Keratinocyte (primary cell): ENCODE results near the gene CDX2. TPM values are rescaled to one million over a fixed set of nuclear protein-coding genes. Genes with fewer than 3 reads are reported as not detected.

Experiments used
- DNase-seq: peaks from one replicate; pipeline ENCODE4 v3.0.0-alpha.2; 2011; ENCODE audit warnings: low read depth, missing footprints, low spot score
- FAIRE-seq: peaks from 2 replicates; lab custom pipeline; 2011; peaks lifted over from hg19 to GRCh38; lab: Jason Lieb, UNC
- H2AFZ ChIP-seq: 2 replicates; pipeline ENCODE4 v1.6.0; 2012; ENCODE audit warnings: low read length, control low read depth, inconsistent platforms; ENCODE audit not compliant: control insufficient read depth
- H3K27ac ChIP-seq: 2 replicates; pipeline ENCODE4 v1.5.1; 2011; ENCODE audit warnings: low read length; ENCODE audit not compliant: control insufficient read depth, insufficient read depth
- H3K27me3 ChIP-seq: 3 replicates; pipeline ENCODE4 v1.6.0; 2011; ENCODE audit warnings: low read length; ENCODE audit not compliant: control insufficient read depth, insufficient read depth; ENCODE audit errors: extremely low read depth
- H3K36me3 ChIP-seq, 2 experiments: 2 replicates in 1 of 2; 3 replicates in 1 of 2; pipeline ENCODE4 v1.5.1; 2011; ENCODE audit warnings: low read length in 2 of 2, mild to moderate bottlenecking in 1 of 2; ENCODE audit not compliant: control insufficient read depth in 2 of 2, insufficient read depth in 2 of 2; ENCODE audit errors: extremely low read depth in 1 of 2
- H3K4me1 ChIP-seq: 3 replicates; pipeline ENCODE4 v1.5.1; 2011; ENCODE audit warnings: low read length; ENCODE audit not compliant: control insufficient read depth, insufficient read depth; ENCODE audit errors: extremely low read depth
- H3K4me2 ChIP-seq: 3 replicates; pipeline ENCODE4 v1.6.0; 2011; ENCODE audit warnings: low read depth, low read length; ENCODE audit not compliant: control insufficient read depth, insufficient read depth; ENCODE audit errors: extremely low read depth
- H3K4me3 ChIP-seq, 3 experiments: fragments of 200-600 bp in 1 of 3; sonication (generic) in 1 of 3; 2 replicates in 2 of 3; 3 replicates in 1 of 3; pipeline ENCODE4 v1.5.1; 2011 to 2016; ENCODE audit warnings: low read length in 3 of 3, mild to moderate bottlenecking in 3 of 3, control low read depth in 2 of 3, inconsistent platforms in 1 of 3, low read depth in 1 of 3, mixed read lengths in 1 of 3, mixed run types in 1 of 3, moderate library complexity in 1 of 3; ENCODE audit not compliant: control insufficient read depth in 2 of 3, insufficient read depth in 2 of 3; ENCODE audit errors: extremely low read depth in 1 of 3
- H3K79me2 ChIP-seq: 2 replicates; pipeline ENCODE4 v1.6.0; 2012; ENCODE audit warnings: low read length; ENCODE audit not compliant: control insufficient read depth, insufficient read depth
- H3K9ac ChIP-seq: 3 replicates; pipeline ENCODE4 v1.6.0; 2011; ENCODE audit warnings: low read length; ENCODE audit not compliant: control insufficient read depth, insufficient read depth; ENCODE audit errors: extremely low read depth
- H3K9me1 ChIP-seq: 3 replicates; pipeline ENCODE4 v1.6.0; 2011; ENCODE audit warnings: low read length; ENCODE audit not compliant: control insufficient read depth, insufficient read depth; ENCODE audit errors: extremely low read depth
- H3K9me3 ChIP-seq: 2 replicates; pipeline ENCODE4 v1.5.1; 2012; ENCODE audit warnings: low read depth, low read length; ENCODE audit not compliant: control insufficient read depth
- H4K20me1 ChIP-seq: 3 replicates; pipeline ENCODE4 v1.6.0; 2011; ENCODE audit warnings: low read length; ENCODE audit not compliant: control insufficient read depth, insufficient read depth; ENCODE audit errors: extremely low read depth
- CTCF ChIP-seq, 3 experiments: IDR thresholded peaks in 1 of 3; conservative IDR thresholded peaks in 1 of 3; optimal IDR thresholded peaks in 1 of 3; 2 replicates in 2 of 3; 3 replicates in 1 of 3; pipeline versions ENCODE3 to v1.5.1; 2011; ENCODE audit warnings: low read length in 3 of 3, mild to moderate bottlenecking in 3 of 3, moderate library complexity in 2 of 3, control low read depth in 1 of 3, inconsistent platforms in 1 of 3; ENCODE audit not compliant: insufficient read depth in 2 of 3; ENCODE audit errors: extremely low read depth in 1 of 3
- EZH2 ChIP-seq: IDR thresholded peaks from one replicate; pipeline ENCODE4 v1.6.1; 2012; ENCODE audit warnings: inconsistent platforms, mild to moderate bottlenecking, low read length, moderate library complexity
- dilution Hi-C: fragments of 300-500 bp; cut with MboI; formaldehyde crosslinking; loops from one replicate; pipeline ENCODE4 v1.7.0; 2020; ENCODE audit warnings: low sequenced_read_pairs; ENCODE audit not compliant: extremely low pct_ligation_motif_present
- polyA plus RNA-seq, 5 experiments: library from polyadenylated mRNA; depleted of rRNA in 3 of 5; stranded (reverse) in 3 of 5; stranded (forward) in 1 of 5; unstranded in 1 of 5; fragments of >200 nt; gene quantifications; 1 replicate in 1 of 5; 2 replicates in 3 of 5; 3 replicates in 1 of 5; pipeline versions ENCODE4 v1.2.1 to v1.2.3, GENCODE V29; 2011 to 2012; ENCODE audit warnings: missing spikeins in 2 of 5, low read depth in 1 of 5, low replicate concordance in 1 of 5
- small RNA-seq, 3 experiments: library from RNA; depleted of rRNA; stranded (forward); fragments of <200 nt; gene quantifications; one replicate each; pipeline ENCODE3, GENCODE V24; 2012; ENCODE audit warnings: low read depth in 3 of 3, low replicate concordance in 1 of 3; ENCODE audit not compliant: insufficient read length in 3 of 3

CDX2 gene
- polyA plus RNA-seq, 1 donor (not counting 4 experiments of a cell fraction or from before 2014, with no cell fraction given): not detected

- Histone ChIP-seq H3K79me2 (no peaks in the 10 kb centered on the region), H3K9me1 (no peaks in the 10 kb centered on the region), H3K9ac (no peak overlapping the region), H3K4me1 (no peaks in the 10 kb centered on the region), H3K36me3 (no peaks in the 10 kb centered on the region), H3K27me3 (peaks cover 25% of the 10 kb centered on the region), H3K4me2 (no peak overlapping the region), H4K20me1 (no peaks in the 10 kb centered on the region), H3K4me3 (no peak overlapping the region), H2AFZ (no peak overlapping the region), H3K9me3 (no peaks in the 10 kb centered on the region), H3K27ac (no peak overlapping the region)
- no peak for DNase-seq
- dilution Hi-C loops: no loop called here
- TF ChIP-seq CTCF (optimal IDR thresholded peaks at IDR 0.05 in 1 of 3, IDR thresholded peaks at IDR 0.05 in 1 of 3, conservative IDR thresholded peaks at IDR 0.05 in 1 of 3; ENCODE audit: extremely low read depth in 1 of 3, insufficient read depth in 2 of 3, low read length in 3 of 3) (no peak), EZH2 (no peak)
- FAIRE-seq: no peak
Measured at GRCh38 chr13:27911521-27911920, 57.6 kb downstream of the CDX2 start.

Small RNAs within 50 kb of the gene (small RNA-seq; reads per million reads assigned to genes)
- gene ATP5F1EP2 (0 to 0.33 (median 0) reads per million in 3 experiments), gene RN7SL272P (0 to 0.67 (median 0) reads per million in 3 experiments)

Other genes starting within 250 kb of the CDX2 start
- not detected in 3 replicates for gene GSX1, start 176.8 kb downstream of the CDX2 start, polyA plus RNA-seq
- not detected in 3 replicates for gene PDX1, start 49.3 kb downstream of the CDX2 start, polyA plus RNA-seq
- not detected in 3 replicates for gene URAD, start 19.4 kb upstream of the CDX2 start, polyA plus RNA-seq
- not detected in 3 replicates for gene FLT3, start 131.3 kb upstream of the CDX2 start, polyA plus RNA-seq
- gene PAN3, start 169.2 kb upstream of the CDX2 start, polyA plus RNA-seq: 11.8 to 16.8 TPM (median 12.1 TPM) in 3 replicates